NK-92 (cell line): ENCODE data around the gene SLC25A22.

Source experiments
- DNase-seq: peaks from one replicate; lab custom pipeline; 2025; ENCODE audit not compliant: unreplicated experiment; lab: John Stamatoyannopoulos, UW

Gene SLC25A22

GRCh38 chr11:834371-835316 lies 36.6 kb upstream of the SLC25A22 start:
- DNase-seq, result no peak

- no peak for DNase-seq
Observed at GRCh38 chr11:833849-834311, 35.8 kb upstream of the SLC25A22 start.

GRCh38 chr11:833114-833791 lies 35.2 kb upstream of the SLC25A22 start:
- DNase-seq, result no peak

GRCh38 chr11:832529-833113 lies 34.5 kb upstream of the SLC25A22 start, which contains the start of gene CD151:
Gene CD151 (plus strand): TSS chr11:832952. CDS start chr11:836070, 3,118 bp downstream.
- DNase-seq, result no peak

- DNase-seq, result no peak
Observed at GRCh38 chr11:831961-832528, 34.0 kb upstream of the SLC25A22 start.

- no peak for DNase-seq
Observed at GRCh38 chr11:831118-831864, 33.2 kb upstream of the SLC25A22 start.

GRCh38 chr11:830295-831117 lies 32.4 kb upstream of the SLC25A22 start:
- DNase-seq, result no peak

GRCh38 chr11:829847-830294 lies 31.8 kb upstream of the SLC25A22 start:
- DNase-seq, result no peak

- no peak for DNase-seq
Observed at GRCh38 chr11:829176-829846, 31.2 kb upstream of the SLC25A22 start.

GRCh38 chr11:828506-829175 lies 30.6 kb upstream of the SLC25A22 start:
- DNase-seq, result no peak

- DNase-seq, result no peak
Observed at GRCh38 chr11:827897-828192, 29.8 kb upstream of the SLC25A22 start, which contains the start of gene CRACR2B. Gene CRACR2B (plus strand): TSS chr11:827919. CDS start chr11:828608, 689 bp downstream.

GRCh38 chr11:827146-827896 lies 29.2 kb upstream of the SLC25A22 start:
- no peak for DNase-seq

GRCh38 chr11:826836-827145 lies 28.7 kb upstream of the SLC25A22 start:
- DNase-seq, result no peak

- DNase-seq, result no peak
Observed at GRCh38 chr11:826227-826621, 28.1 kb upstream of the SLC25A22 start.

GRCh38 chr11:825366-826226 lies 27.5 kb upstream of the SLC25A22 start:
- no peak for DNase-seq

- no peak for DNase-seq
Observed at GRCh38 chr11:824942-825341, 26.9 kb upstream of the SLC25A22 start.

- no peak for DNase-seq
Observed at GRCh38 chr11:824292-824880, 26.3 kb upstream of the SLC25A22 start.
